ENCODE data around the gene SMARCA2. TPM values are rescaled to one million over a fixed set of nuclear protein-coding genes. Genes with fewer than 3 reads are reported as not detected.

SMARCA2 gene
- polyA plus RNA-seq, 3 donors, result 89.2 to 129 (median 121) TPM

GRCh38 chr9:2060424-2060823 is 45.3 kb downstream of the SMARCA2 start:
- no peak for DNase-seq (ENCODE audit: extremely low read depth in 1 of 11, low read depth in 9 of 11, low spot score in 4 of 11)

GRCh38 chr9:2065704-2066103 is 50.6 kb downstream of the SMARCA2 start:
- DNase-seq (ENCODE audit: extremely low read depth in 1 of 11, low read depth in 9 of 11, low spot score in 4 of 11), result no peak

- DNase-seq (ENCODE audit: extremely low read depth in 1 of 11, low read depth in 9 of 11, low spot score in 4 of 11), result peak in 1 of 11 donors; percentile 36
Observed at GRCh38 chr9:2066312-2067273, 51.4 kb downstream of the SMARCA2 start.

GRCh38 chr9:2072752-2073405 is 57.7 kb downstream of the SMARCA2 start:
- DNase-seq (ENCODE audit: extremely low read depth in 1 of 11, low read depth in 9 of 11, low spot score in 4 of 11), result no peak

- DNase-seq (ENCODE audit: extremely low read depth in 1 of 11, low read depth in 9 of 11, low spot score in 4 of 11), result no peak
Observed at GRCh38 chr9:2082772-2083171, 67.6 kb downstream of the SMARCA2 start.

- no peak for DNase-seq (ENCODE audit: extremely low read depth in 1 of 11, low read depth in 9 of 11, low spot score in 4 of 11)
Observed at GRCh38 chr9:2083479-2083878, 68.3 kb downstream of the SMARCA2 start.

GRCh38 chr9:2085716-2086115 is 70.6 kb downstream of the SMARCA2 start:
- DNase-seq (ENCODE audit: extremely low read depth in 1 of 11, low read depth in 9 of 11, low spot score in 4 of 11), result no peak

GRCh38 chr9:2086116-2086515 is 71.0 kb downstream of the SMARCA2 start:
- DNase-seq (ENCODE audit: extremely low read depth in 1 of 11, low read depth in 9 of 11, low spot score in 4 of 11), result no peak

- no peak for DNase-seq (ENCODE audit: extremely low read depth in 1 of 11, low read depth in 9 of 11, low spot score in 4 of 11)
Observed at GRCh38 chr9:2086971-2087370, 71.8 kb downstream of the SMARCA2 start.

- DNase-seq (ENCODE audit: extremely low read depth in 1 of 11, low read depth in 9 of 11, low spot score in 4 of 11), result no peak
Observed at GRCh38 chr9:2087500-2088313, 72.6 kb downstream of the SMARCA2 start.

- DNase-seq (ENCODE audit: extremely low read depth in 1 of 11, low read depth in 9 of 11, low spot score in 4 of 11), result no peak
Observed at GRCh38 chr9:2093920-2094597, 78.9 kb downstream of the SMARCA2 start.

GRCh38 chr9:2096376-2096970 is 81.3 kb downstream of the SMARCA2 start:
- DNase-seq (ENCODE audit: extremely low read depth in 1 of 11, low read depth in 9 of 11, low spot score in 4 of 11), result no peak

GRCh38 chr9:2106666-2107065 is 91.5 kb downstream of the SMARCA2 start:
- no peak for DNase-seq (ENCODE audit: extremely low read depth in 1 of 11, low read depth in 9 of 11, low spot score in 4 of 11)

- DNase-seq (ENCODE audit: extremely low read depth in 1 of 11, low read depth in 9 of 11, low spot score in 4 of 11), result no peak
Observed at GRCh38 chr9:2107906-2108451, 92.8 kb downstream of the SMARCA2 start.

GRCh38 chr9:2109069-2109650 is 94.0 kb downstream of the SMARCA2 start:
- DNase-seq (ENCODE audit: extremely low read depth in 1 of 11, low read depth in 9 of 11, low spot score in 4 of 11), result no peak

- DNase-seq (ENCODE audit: extremely low read depth in 1 of 11, low read depth in 9 of 11, low spot score in 4 of 11), result no peak
Observed at GRCh38 chr9:2110036-2110435, 94.9 kb downstream of the SMARCA2 start.

- no peak for DNase-seq (ENCODE audit: extremely low read depth in 1 of 11, low read depth in 9 of 11, low spot score in 4 of 11)
Observed at GRCh38 chr9:2116073-2116472, 100.9 kb downstream of the SMARCA2 start.

- no peak for DNase-seq (ENCODE audit: extremely low read depth in 1 of 11, low read depth in 9 of 11, low spot score in 4 of 11)
Observed at GRCh38 chr9:2117527-2117926, 102.4 kb downstream of the SMARCA2 start.

Data from renal cortex interstitium (tissue), 11 donors.